Measurements from ENCODE around the gene VASH2.

The VASH2 gene

GRCh38 chr1:212914789-212915188 lies 35.6 kb upstream of the VASH2 start:
- TF ChIP-seq CTCF (IDR thresholded peaks at IDR 0.05; ENCODE audit: low read depth, low read length): no peak
- DNase-seq (ENCODE audit: low read depth in 2 of 2): no peak
- no peak overlapping the region for H3K4me3 ChIP-seq (replicated peaks in 1 of 2; ENCODE audit: low read depth in 2 of 2, low read length in 2 of 2)

- H3K4me3 ChIP-seq (replicated peaks in 1 of 2; ENCODE audit: low read depth in 2 of 2, low read length in 2 of 2): no peak overlapping the region
- TF ChIP-seq CTCF (IDR thresholded peaks at IDR 0.05; ENCODE audit: low read depth, low read length): peak; percentile 48
- DNase-seq (ENCODE audit: low read depth in 2 of 2): peak; percentile 41 to 87
Measured at GRCh38 chr1:212915245-212916091, 34.9 kb upstream of the VASH2 start.

GRCh38 chr1:212916481-212917133 lies 33.7 kb upstream of the VASH2 start:
- no peak overlapping the region for H3K4me3 ChIP-seq (replicated peaks in 1 of 2; ENCODE audit: low read depth in 2 of 2, low read length in 2 of 2)
- peak; percentile 25 to 49 for DNase-seq (ENCODE audit: low read depth in 2 of 2)
- TF ChIP-seq CTCF (IDR thresholded peaks at IDR 0.05; ENCODE audit: low read depth, low read length): no peak

- no peak for TF ChIP-seq CTCF (IDR thresholded peaks at IDR 0.05; ENCODE audit: low read depth, low read length)
- no peak for DNase-seq (ENCODE audit: low read depth in 2 of 2)
- no peak overlapping the region for H3K4me3 ChIP-seq (replicated peaks in 1 of 2; ENCODE audit: low read depth in 2 of 2, low read length in 2 of 2)
Measured at GRCh38 chr1:212917134-212917485, 33.2 kb upstream of the VASH2 start.

GRCh38 chr1:212917858-212918257 lies 32.5 kb upstream of the VASH2 start:
- TF ChIP-seq CTCF (IDR thresholded peaks at IDR 0.05; ENCODE audit: low read depth, low read length): no peak

GRCh38 chr1:212918824-212919223 lies 31.5 kb upstream of the VASH2 start:
- DNase-seq (ENCODE audit: low read depth in 2 of 2): no peak
- no peak overlapping the region for H3K4me3 ChIP-seq (replicated peaks in 1 of 2; ENCODE audit: low read depth in 2 of 2, low read length in 2 of 2)

More at GRCh38 chr1:212917858-212918257, 32.5 kb upstream of the VASH2 start:
- no peak for DNase-seq (ENCODE audit: low read depth in 2 of 2)
- H3K4me3 ChIP-seq (replicated peaks in 1 of 2; ENCODE audit: low read depth in 2 of 2, low read length in 2 of 2): no peak overlapping the region

More at GRCh38 chr1:212918824-212919223, 31.5 kb upstream of the VASH2 start:
- no peak for TF ChIP-seq CTCF (IDR thresholded peaks at IDR 0.05; ENCODE audit: low read depth, low read length)

Measured in cardiac fibroblast (primary cell).